Stimulated activated CD4-positive, alpha-beta T cell treated with anti-CD3 and anti-CD28 coated beads, Interleukin-15, amount 100 ng/mL, for 1 hour (primary cell): Measurements from ENCODE around the gene SNTG2.

ENCODE experiments used
- DNase-seq, 2 donors: peaks; one replicate each; pipeline ENCODE4 v3.0.0-alpha.2; 2020; ENCODE audit warnings: low read depth in 1 of 2, low spot score in 1 of 2

Gene SNTG2

DNA sequence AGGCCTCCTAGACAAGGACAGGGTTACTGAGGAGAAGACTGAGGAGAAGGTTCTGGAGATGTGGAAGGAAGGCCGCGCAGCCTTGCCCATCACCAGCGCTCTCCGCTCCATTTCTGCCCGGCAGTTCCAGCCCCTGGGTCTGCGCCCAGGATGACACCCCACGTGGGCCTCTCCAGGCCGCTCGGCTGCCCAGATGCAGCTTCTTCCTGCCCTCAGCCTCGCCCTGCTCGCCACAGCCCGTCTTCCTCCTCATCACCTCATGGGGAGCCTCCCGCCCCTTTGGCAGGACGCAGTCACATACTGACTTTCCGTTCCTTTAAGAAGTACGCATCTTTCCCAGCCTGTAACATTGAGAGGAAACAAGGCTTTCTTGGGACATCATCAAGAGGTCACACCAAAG lies 37.1 kb downstream of the SNTG2 start:
- no peak for DNase-seq

- no peak for DNase-seq
These were observed 39.3 kb downstream of the SNTG2 start for GRCh38 chr2:989781-990467.

GRCh38 chr2:990970-991369 lies 40.3 kb downstream of the SNTG2 start:
- DNase-seq = no peak

DNA sequence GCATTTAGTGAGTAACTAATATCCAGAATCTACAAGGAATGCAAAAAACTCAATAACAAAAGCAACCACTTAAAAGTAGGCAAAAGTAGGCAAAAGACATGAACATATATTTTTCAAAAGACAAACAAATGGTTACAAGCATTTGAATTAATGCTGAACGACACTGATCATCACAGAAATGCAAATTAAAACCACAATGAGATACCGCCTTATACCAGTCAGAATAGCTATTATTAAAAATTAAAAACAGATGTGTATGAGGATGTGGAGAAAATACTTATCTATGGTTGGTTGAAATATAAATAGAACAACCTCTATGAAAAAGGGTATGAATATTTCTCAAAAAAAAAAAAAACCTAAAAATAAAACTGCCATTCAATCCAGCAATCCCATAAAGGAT lies 51.7 kb downstream of the SNTG2 start:
- DNase-seq = no peak

GRCh38 chr2:1004398-1004797 lies 53.7 kb downstream of the SNTG2 start:
- no peak for DNase-seq

GRCh38 chr2:1010415-1010930 lies 59.8 kb downstream of the SNTG2 start:
- no peak for DNase-seq

DNA sequence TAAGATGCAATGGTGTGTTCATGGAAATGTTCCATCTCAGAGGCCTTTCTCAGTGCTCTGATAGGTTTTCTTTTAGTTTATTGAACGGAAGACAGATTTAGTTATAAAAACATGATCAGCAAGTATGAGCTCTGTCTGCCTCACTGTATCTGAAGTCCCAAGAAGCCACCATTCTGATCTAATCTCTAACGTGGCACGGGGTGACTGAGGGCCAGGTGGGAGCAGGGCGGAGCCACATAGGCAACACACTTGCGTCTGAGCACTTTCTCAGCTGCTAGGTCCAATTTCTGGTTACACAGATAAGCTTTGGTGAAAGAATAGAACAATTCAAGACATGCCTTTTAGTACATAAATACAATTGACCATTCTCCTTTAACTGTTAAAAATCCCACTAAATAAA lies 60.4 kb downstream of the SNTG2 start:
- no peak for DNase-seq

- no peak for DNase-seq
These were observed 61.3 kb downstream of the SNTG2 start for GRCh38 chr2:1011985-1012384.

GRCh38 chr2:1014802-1015201 lies 64.2 kb downstream of the SNTG2 start:
- no peak for DNase-seq

DNA sequence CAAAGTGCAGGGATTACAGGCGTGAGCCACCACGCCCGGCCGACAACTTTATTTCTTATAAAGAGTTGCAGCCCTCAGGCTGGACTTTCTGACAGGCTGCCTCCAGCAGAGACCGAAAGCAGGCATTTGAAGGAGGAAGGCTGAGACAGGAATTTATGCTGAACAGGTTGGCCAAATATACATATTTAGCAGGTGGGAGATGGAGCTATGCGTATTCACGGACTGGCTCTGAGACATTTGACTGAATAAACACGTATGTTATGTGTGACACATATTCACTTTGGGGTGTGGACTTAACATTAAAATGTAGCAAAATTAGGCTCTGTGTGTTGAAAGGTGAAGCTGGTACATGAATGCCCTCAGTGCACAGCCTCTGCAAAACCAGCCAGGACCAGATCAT lies 65.9 kb downstream of the SNTG2 start:
- no peak for DNase-seq

- DNase-seq = no peak
These were observed 67.2 kb downstream of the SNTG2 start for GRCh38 chr2:1017827-1018226.

- DNase-seq = no peak
These were observed 69.6 kb downstream of the SNTG2 start for GRCh38 chr2:1020206-1020605.

DNA sequence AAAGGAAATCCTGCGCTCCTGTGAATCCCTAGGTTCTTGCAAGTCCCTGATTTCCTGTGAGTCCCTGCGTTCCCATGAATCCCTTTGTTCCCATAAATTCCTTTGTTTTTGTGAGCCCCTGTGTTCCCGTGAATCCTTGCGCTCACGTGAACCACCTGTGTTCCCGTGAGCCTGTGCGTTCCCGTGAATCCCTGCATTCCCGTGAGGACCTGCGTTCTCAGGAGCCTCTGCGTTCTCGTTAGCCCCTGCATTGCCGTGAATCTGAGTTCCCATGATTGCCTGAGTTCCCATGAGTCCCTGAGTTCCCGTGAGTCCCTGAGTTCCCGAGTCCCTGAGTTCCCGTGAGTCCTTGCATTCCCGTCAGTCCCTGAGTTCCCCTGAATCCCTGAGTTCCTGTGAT lies 71.5 kb downstream of the SNTG2 start:
- no peak for DNase-seq

- DNase-seq = no peak
These were observed 74.3 kb downstream of the SNTG2 start for GRCh38 chr2:1024981-1025380.

GRCh38 chr2:1026141-1026540 lies 75.5 kb downstream of the SNTG2 start:
- no peak for DNase-seq

- no peak for DNase-seq
These were observed 78.2 kb downstream of the SNTG2 start for GRCh38 chr2:1028831-1029230.

- DNase-seq = no peak
These were observed 81.4 kb downstream of the SNTG2 start for GRCh38 chr2:1032030-1032429.

GRCh38 chr2:1033069-1033468 lies 82.4 kb downstream of the SNTG2 start:
- DNase-seq = no peak

DNA sequence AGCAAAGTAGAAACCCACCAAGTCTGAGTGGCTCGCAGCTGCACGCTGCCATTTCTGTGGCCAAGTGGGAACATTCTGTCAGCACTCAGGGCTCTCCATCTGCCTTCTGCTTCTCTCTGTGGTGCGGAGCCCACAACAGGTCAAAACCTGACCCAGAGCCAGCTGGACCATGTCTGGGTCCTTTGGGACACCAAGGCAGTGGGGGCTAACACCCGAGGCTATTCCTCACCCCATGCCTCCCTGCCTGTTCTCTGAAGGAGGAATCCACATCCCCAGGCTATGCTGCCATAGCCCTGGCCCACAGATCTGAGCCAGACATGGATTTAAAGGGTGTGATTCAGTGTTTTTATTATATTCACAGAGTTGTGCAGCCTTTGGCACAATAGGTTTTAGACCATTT lies 86.4 kb downstream of the SNTG2 start:
- no peak for DNase-seq

GRCh38 chr2:1039549-1039948 lies 88.9 kb downstream of the SNTG2 start:
- DNase-seq = no peak

DNA sequence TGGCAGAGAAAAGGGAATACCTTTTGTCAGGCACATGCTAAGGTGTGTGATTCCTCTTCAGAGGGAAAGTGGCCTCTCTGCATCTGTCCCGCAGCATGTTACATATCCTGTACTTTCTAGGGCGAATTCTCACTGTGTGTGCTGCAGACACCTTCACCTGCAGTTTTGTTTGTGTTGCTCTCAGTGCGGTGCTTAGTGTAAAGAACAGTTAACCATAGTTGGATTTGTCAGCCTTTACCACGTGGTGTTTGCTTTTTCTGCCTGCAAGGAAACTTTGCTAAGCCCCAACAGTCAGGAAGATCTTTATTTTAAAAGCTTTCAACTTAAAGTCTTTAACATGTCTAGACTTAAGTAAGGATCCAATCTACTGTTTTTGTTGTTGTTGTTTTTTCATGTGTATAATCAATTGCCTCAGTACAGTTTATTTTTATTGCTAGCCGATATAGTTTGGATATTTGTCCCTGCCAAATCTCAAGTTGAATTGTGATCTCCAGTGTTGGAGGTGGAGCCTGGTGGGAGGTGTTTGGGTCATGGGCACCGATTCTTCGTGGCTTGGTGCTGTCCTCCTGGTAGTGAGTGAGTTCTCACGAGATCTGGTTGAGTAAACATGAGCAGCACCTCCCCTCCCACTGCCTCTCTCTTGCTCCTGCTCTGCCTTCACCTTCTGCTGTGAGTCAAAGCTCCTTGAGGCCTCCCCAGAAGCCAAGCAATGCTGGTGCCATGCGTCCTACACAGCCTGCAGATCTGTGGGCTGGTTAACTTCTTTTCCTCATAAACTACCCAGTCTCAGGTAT lies 90.6 kb downstream of the SNTG2 start:
- DNase-seq = no peak

DNA sequence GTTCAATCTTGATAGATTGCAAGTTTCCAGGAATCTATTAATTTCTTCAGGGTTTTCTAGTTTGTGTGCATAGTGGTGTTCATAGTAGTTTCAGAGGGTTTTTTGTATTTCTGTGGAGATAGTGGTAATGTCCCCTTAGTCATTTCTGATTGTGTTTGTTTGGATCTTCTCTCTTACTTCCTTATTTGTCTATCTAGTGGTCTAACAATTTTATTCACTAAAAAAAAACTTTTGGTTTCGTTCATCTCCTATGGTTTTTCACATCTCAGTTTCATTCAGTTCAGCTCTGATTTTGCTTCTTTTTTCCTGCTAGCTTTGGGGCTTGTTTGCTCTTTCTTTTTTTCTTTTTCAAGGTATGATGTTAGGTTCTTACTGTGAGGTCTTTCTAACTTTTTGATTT lies 94.5 kb downstream of the SNTG2 start:
- no peak for DNase-seq

DNA sequence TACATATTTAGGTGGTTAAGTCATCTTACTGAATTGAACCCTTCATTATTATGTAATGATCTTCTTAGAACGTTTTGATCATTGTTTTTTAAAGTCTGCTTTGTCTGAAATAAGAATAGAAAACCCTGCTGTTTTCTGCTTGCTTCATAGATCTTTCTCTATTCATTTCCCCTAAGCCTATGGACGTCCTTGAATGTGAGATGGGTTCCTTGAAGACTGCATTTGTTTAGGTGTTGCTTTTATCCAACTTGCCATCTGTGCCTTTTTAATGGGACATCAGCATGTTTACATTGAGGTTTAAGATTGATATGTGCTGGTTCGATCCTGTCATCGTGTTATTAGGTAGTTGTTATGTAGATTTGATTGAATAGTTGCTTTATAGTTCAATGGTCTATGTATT lies 95.4 kb downstream of the SNTG2 start:
- no peak for DNase-seq
